Measurements from ENCODE around the gene GLIS1.

Gene GLIS1

DNA sequence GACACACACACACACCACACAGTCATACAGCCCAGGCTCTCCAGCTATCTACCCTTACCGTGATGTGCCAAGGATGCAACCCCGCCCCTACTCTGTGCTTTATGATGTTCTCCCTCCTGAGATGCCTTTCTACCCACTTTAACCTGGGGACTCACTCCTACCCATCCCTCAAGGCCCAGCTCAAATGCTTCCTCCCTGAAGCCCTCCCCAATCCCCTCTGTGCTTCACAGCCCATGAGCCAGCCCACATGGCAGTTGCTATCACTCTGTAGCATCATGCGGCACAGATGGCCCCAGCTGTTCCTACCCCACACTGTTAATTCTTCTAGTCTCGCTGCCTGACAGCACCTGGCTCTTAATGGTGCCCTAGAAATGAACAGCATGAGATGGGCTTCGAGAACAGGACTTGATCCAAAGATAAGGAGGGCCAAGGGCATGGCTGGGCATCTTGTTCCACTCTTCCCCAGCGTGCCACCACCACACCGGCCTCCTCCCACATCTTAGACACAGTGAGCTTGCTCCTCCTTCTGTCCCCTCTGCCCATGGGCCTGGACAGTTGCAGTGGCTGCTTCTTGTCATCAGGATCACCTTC lies 109.8 kb downstream of the GLIS1 start:
- FAIRE-seq: no peak

DNA sequence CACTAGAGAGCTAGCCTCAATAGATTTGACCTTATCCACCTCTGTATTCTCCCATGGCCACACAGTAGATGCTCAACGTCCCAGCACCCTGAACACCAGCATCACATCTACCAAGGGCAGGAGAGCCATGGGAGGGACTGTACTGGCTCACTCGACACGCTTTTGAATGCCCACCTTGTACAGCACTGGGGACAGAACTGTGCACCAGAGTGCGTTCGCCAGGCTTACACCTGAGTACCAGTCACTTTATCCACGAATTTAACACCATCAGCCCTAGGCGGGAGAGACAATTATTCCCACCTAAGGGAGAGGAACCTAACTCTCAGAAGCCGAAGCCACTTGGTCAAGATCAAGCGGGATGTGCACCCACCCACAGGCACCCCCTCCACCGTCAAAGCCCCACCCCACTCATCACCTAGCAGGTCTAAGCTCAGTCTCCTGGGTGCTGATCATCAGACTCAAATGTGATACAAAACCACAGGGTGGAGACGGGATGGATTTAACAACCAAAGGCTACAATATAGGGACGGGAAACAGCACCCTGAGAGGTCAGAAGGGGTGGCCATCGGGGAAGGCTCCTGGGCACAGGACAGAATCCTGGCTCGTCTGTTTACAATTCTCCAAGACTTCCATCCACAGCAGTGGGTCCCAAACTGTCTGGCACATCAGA lies 110.5 kb downstream of the GLIS1 start:
- FAIRE-seq: no peak

DNA sequence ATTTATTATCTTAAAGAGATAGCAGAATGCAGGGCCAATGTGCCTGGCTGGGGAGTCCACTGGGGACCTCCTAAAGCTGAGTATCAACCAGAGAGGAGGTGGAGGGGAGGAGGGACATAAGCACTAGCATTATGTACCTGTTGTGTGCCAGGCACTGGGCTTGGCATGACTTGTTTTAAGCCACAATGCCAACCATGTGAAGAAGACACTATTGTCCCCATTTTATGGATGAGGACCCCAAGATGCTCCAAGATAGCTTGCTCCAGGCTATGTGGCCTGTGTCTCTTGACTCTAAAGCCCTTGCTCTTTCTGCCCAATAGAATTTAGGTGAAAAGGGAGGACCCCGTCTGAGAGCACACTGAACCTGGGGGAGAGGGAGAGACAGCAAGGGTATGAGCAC lies 111.3 kb downstream of the GLIS1 start:
- no peak for FAIRE-seq

DNA sequence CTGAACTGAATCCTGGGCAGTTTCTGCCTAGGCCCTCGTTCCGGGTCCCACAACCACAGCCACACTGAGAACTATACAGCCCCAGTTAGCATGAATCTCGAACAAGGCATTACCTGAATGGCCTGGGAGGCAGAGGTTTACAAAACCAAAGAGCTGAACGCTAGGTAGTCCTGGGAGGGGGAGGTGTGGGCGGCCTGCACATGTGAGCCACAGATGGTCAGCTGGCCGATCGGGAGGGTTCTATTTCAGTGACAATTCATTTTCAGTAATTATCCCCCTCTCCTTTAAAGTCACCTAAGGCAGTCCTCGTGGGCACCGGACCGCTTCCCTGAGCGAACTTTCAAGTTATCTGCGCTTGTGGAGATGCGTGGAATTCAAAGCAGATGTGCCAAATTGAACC lies 111.9 kb downstream of the GLIS1 start:
- no peak for FAIRE-seq

DNA sequence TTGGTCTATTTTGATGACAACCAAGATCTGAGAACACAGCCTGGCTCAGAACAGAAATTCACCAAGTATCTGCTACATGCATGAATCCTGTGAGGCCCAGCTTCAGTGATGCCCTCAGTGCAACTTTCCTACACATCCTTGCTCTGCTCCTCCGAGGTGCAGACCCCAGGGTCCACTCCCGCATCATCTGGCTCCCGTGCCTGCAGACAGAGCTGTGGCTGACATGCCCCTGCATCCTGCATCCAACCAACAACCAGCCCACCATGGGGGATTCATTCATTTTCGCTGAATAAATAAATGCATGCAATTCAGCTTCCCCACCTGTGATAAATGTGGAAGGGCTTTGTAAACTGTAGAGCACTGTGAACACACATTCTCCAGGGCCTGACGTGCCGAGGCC lies 112.3 kb downstream of the GLIS1 start:
- FAIRE-seq: no peak

DNA sequence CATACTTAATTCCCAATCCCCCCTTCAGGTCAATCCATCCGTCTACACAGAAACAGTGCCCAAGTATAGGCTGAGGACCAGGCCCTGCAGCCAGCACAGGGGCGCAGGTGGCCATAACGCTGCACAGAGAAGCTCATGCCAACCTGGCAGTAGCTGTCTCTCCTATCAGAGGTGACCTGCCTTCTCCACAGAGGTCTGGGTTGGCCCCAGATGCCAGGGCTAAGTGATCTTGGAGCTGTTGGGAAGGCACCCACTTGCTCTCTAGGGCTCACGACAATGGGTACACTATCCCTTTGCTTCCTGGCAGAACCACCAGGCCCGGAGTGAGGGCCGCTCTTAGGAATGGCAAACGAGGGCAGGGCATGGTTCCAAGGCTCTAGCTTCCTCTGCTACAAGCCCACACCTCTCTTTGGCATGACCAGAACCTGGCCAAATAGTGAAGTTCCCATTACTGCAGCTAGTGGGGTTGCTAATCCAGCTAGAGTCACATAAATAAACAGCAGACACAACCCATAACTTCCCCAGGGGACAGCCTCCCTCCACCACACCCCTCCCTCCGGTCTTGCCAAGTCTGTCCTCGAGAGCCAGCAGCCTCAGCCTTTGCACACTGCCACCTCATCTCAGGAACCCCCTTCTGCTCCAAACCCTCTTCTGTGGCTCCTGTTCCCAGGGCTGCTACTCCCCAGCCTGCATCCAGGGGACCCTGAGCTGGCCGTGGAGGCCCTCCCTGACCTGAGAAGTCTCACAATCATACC lies 113.0 kb downstream of the GLIS1 start:
- no peak for FAIRE-seq

DNA sequence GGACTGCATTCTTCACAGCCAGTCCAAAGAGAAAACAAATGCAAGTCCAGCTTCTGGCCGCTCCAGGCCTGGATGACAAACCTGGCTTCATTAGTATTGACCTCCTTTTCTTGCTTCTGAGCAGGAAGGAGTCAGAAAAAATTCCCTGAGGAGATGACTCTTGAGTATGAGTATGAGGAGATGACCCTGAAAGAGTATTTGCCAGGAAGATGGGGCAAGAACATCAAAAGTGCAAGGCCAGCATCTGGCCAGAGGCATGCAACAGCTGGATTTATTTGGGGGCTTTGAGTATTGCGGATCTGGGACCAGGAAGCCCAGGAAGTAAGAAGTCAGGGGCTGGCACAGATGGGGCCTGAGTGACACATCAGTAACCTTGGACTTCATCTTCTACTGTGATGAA lies 113.9 kb downstream of the GLIS1 start:
- FAIRE-seq: no peak

DNA sequence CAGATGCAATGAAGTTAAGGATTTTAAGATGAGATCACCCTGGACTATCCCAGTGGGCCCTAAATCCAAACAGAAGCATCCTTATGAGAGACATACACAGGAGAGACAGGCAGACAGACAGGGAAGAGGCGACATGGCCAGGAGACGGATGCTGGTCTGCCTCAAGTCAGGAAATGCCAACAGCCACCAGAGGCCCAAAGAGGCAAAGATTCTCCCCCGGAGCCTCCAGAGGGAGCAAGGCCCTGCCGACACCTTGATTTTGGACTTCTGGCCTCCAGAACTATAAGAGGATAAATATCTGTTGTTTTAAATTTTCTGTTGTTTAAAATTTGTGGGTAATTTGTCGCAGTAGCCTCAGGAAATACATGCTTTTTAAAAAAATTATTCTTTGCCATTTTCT lies 116.4 kb downstream of the GLIS1 start:
- FAIRE-seq: no peak

DNA sequence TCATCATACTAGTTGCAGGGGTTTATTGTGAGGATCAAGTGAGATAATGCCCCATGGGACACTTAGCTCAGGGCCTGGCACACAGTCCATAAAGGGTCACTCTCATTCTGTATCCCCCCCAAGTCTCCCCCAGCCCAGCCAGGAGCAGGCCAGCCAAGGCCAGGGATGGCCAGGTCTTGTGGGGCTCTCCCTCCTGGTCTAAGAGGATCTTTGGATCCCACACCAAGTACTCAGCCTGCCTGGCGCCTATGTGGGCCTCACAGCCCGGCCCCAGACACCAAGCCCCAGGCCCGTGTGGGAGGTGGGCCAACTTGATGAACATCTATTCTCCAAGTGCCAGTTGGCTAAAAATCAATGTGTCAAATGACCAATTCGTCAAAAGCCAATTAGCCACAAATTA lies 117.8 kb downstream of the GLIS1 start:
- FAIRE-seq: no peak

DNA sequence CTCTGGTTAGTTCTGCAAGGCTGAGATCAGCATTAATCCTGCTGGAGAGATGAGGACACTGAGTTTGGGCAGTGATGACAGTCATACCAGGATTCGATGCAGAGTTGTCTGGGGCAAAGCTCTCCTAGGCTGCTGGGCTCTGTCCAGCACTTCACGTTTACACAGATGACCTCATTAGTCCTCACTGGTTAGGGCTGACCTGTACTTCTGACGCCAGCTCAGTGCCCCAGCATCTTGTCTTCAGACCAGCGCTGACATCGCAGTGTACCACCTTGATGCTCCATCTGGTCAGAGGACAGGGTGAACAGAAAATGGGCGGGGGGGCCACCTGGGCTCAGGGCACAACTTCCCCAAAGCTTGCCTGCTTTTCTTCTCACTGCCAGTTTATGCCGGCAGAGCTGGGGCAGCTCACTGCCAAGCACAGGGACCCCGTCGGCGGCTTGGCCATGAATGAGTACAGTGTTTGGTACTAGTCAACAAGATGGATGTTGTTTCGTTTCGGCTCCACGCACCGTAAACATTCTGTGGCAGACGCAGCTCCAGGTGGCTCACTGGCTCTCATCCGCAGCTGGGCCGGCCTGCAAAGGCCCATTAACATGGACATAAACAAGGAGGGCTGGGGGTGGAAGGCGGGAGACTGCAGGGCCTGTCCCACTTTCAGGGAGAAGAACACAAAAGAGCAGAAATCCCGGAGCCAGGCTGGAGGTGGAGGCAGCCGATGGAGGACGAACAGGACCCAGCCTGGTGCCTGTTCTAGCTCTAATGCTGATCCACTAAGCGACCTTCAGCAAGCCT lies 118.7 kb downstream of the GLIS1 start:
- FAIRE-seq: no peak

DNA sequence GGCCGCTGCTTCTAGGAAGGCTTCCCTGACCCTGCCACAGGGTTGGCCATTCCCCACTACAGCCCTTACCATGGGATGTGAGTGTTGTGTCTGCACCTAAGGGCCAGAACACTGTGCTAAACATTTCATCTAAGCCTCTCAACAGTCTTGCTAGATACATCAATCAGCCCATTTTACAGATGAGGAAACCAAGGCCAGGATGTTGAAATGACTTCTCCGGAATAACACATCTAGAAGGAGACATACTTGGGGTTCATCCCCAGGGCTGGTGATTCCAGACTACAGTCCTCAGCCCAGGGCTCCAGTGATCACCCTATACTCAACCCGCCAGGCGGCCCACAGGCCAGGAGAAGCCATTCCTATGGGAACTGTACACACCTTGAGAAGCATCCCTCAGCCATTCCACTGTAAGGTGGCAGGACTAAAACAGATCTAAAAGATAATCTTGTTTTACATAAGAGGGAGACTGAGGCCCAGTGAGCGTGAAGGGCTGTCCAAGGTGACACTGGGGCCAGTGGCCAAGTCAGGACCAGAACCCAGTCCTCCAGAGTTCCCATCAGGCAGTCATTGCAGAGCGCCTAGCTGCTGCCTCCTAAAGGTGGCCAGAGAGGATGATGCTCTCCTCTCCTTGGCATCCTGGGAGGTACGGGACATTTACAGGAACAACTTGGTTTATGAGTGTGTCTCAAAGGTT lies 119.5 kb downstream of the GLIS1 start:
- no peak for FAIRE-seq

DNA sequence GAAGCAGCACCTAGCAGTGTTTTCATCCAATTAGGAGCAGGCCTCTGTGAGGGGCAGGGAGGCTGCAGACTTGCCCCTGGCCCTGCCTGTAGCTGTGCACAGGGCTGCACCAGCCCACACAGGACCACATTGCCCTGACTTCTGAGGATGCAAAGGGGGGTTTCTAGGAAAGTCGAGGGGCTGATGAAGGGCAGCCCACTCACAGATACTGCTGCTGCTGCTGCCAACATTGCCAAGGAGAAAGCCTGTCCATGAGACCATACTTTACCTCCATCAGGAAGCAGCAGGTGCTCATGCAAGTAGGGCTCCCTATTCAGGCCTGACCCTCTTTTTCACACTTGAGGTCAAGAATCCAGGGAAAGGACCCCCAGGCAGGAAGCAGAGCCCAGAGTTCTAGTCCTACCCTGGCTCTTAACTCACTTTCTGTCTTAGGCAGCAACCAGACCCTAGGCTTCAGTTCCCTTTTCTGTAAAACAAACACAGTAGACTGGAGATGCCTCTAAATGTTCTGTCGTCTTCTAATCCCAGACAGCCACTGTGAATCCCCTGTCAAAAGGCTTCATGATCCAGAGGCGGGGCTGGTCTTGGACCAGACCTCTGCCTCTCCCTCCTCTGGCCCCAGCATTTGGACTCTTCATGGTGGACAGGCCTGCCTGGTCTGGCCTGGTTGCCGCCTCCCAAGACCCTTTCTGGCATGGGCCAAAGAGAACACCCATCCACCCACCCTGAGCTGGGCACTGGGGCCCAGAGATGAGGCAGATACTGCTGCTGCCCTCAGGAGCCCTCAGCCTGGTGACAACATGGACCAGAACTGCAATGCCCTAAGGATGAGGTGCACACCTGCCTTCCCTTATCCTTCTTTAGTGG lies 120.2 kb downstream of the GLIS1 start:
- FAIRE-seq: no peak

DNA sequence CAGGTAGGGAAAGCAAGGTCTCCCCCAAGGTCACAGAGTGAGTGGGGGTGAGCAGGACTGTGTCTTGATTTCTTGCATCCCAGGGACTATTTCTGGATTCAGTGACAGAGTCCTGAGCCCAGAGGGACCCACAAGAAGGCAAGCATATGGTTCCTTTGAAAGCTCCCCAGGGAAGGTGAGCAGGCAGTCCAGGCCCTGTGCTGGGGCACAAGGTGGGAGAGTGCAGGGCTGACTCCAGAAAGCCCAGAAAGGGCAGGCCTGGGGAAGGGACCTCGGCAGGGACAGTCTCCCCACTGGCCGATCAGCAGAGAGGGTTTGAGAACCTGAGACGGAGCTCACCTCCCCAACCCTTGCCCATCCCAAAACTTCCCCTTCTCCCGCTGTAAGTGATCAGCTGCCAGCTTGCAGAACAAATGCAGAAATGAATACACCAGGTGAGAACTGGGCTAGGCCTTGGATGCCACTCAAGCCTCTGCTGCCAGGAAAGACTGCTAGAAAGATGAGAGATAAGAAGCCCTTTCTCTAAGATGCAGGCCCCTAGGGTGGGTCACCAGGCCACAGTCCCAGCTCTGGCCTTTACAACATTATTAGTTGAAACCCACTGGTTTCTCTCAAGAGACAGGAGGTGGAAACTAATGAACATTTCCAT lies 121.0 kb downstream of the GLIS1 start:
- FAIRE-seq: no peak

DNA sequence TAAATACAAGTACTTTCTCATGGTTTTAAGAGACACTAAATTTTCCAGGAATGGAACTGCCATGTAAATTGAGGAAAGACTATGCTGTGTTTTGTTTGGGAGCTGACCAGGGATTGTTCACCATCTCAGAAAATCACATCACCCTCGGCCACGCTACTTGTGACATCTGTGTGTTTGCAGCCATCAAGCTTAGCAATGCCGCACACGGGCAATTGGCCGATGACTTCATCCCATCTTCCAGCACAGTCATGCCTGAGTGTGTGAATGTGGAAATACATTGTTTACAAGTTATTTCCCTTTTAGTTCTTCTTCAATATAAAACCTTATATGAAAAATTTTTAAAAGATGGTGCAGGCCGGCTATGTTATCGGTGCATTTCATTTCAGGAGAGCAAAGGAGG lies 121.6 kb downstream of the GLIS1 start:
- FAIRE-seq: no peak

DNA sequence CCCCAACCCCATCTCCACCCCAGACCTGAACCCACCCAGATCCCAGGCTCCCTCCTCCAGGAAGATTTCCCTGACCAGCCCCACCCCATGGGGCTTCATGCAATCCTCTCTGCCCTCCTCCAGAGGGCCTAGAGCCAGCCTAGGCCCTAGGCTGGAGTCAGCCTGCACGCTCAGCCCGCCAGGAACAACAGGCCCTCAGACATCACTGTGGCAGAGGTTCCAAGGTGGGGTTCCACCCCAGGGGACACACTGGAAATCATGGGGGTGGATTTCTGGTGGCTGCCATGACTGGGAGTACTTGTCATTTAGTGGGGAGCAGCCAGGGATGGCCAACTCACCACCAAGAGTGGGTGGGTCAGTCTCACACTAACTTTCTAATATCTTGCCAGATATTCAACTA lies 122.0 kb downstream of the GLIS1 start:
- FAIRE-seq: no peak

DNA sequence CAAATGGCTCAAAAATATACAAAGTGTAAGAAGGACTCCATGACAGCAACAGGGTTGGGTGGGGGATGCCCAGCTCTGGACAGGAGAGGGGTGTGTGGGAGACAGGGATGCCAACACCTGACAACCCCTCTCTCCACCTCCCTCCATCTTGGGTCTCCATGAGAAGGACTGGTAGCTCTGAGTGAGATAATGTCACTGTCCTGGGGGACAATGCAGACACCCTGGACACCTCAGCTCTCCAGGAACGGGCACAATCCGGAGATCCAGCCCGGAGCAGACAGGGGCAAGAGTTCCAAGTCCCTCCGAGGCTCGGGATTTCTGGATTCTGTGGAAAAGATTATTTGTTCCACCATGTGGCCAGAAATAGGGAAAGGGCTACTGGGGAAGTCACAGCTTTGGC lies 122.5 kb downstream of the GLIS1 start:
- FAIRE-seq: no peak

DNA sequence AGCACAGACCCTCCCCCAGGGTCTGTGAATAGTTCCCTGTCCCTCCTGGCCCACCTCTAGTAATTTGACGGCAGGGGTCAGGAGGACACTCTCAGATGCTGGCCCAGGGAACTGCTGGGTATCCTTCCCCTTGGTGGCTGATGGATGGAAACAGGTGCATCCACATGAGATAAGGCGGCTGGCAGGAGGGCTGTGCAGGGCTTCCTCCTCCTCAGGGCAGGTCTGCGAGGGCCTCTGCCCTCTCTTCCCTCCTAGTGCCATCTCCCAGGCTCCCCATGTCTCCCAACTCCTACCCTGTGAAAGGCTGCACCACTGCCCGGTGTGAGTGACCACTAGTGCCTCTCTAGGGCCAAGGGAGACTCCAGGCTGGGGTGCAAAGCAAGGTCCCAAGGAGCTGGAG lies 123.9 kb downstream of the GLIS1 start:
- no peak for FAIRE-seq

DNA sequence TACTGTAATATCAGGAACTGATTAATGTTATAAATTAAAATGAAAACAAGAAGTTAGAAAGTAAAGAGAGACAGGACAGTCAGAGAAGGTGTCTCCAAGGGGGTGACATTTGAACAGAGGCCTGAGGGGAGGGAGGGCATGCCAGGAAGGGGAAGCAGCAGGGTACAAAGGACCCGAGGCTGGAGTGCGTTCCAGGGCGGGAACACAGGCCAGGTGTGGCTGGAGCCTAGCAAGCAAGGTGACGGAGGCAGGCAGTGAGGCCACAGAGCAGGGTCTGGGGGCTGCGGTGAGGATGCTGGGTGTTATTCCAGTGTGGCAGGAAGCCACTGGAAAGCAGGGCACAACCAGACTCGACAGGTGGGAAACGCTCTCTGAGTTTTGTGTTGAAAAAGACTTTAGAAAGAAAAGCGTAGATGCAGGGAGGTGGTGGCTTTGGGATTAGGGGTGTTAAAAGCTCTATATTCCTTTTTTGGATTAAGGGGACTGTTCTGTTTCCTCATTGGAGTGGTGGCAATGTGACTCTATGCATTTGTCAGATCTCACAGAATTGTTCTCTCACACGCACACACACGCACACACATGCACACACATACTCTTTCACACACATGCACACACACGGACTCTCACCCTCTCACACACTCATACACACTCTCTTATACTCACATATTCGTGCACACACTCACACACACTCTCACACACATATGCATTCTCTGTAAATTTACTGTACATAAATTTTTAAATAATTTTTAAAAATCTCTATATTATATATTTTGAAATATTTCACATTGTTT lies 124.5 kb downstream of the GLIS1 start:
- FAIRE-seq: no peak

DNA sequence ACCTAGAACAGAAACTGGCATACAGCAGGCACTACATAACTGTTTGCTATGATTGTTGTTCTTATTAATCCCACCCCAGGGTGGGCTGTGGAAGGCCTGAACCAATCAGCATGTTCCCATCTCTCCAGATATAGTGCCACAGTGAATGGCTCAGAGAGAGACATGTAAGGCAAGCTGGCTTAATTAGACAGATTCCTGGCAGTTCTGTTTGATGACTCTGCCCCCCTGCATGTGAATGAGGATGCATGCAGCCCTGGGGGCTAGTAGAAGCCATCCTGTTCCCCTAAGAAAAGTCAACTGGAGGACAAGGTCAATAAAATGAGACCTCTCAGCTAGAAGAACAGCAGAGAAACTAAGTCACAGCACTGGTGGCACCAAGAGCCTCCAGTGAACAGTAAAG lies 130.3 kb downstream of the GLIS1 start:
- FAIRE-seq: no peak

DNA sequence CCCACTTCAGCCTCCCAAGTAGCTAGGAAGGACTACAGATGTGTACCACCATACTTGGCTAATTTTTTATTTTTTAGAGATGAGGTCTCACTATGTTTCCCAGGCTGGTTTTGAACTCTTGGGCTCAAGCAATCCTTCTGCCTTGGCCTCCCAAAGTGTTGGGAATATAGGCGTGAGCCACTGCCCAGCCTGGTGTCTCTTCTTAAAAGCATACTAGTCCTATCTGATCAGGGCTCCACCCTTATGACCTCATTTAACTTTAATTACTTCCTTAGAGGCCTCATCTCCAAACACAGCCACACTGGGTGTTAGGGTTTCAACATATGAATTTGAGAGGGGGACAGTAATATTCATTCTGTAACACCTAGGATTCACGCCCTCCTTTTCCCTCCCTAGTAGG lies 130.9 kb downstream of the GLIS1 start:
- FAIRE-seq: no peak

DNA sequence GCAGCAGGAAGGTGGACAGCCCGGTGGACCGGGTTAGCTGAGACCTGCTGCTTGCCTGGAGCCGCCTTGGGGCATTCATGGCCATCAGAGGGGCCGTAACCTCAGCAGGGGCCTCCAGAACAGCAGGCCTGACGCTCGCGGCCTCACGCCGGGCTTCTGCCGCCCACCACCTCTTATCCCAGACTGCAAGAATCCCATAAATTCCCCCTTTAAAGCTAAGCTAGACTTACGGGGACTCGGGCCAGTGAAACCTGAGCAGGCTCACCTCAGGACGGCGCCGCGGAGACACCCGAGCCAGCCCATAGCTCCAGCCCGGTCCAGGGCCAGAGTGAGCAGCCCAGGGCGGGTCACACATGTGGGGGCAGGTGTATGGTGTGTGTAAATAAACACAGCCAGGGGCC lies 132.3 kb downstream of the GLIS1 start:
- no peak for FAIRE-seq
